Thymus (tissue), 11 donors: ENCODE data around the gene MCM3AP. TPM values are rescaled to one million over a fixed set of nuclear protein-coding genes. Genes with fewer than 3 reads are reported as not detected.

Experiments used
- DNase-seq, 9 donors: peaks; one replicate each; pipeline ENCODE4 v3.0.0-alpha.2; 2013; ENCODE audit warnings: low spot score in 9 of 9, low read depth in 6 of 9, missing footprints in 1 of 9
- H3K27ac ChIP-seq, 2 donors: one replicate each; pipeline ENCODE4 v1.5.1; 2013; ENCODE audit warnings: control low read depth in 1 of 2, low read depth in 1 of 2, low read length in 1 of 2, mild to moderate bottlenecking in 1 of 2, moderate library complexity in 1 of 2
- H3K27me3 ChIP-seq, 2 donors: one replicate each; pipeline ENCODE4 v1.5.1; 2013; ENCODE audit warnings: low read length in 1 of 2; ENCODE audit not compliant: control insufficient read depth in 2 of 2, insufficient read depth in 1 of 2
- H3K36me3 ChIP-seq, 2 donors: one replicate each; pipeline ENCODE4 v1.5.1; 2013; ENCODE audit warnings: low read length in 1 of 2, mild to moderate bottlenecking in 1 of 2, moderate library complexity in 1 of 2; ENCODE audit not compliant: control insufficient read depth in 2 of 2, insufficient read depth in 2 of 2
- H3K4me1 ChIP-seq, 2 donors: one replicate each; pipeline ENCODE4 v1.5.1; 2013; ENCODE audit warnings: low read length in 2 of 2; ENCODE audit not compliant: control insufficient read depth in 2 of 2, insufficient read depth in 2 of 2
- H3K4me3 ChIP-seq, 2 donors: one replicate each; pipeline ENCODE4 v1.5.1; 2013; ENCODE audit warnings: low read length in 2 of 2, control low read depth in 1 of 2, mild to moderate bottlenecking in 1 of 2
- H3K9me3 ChIP-seq, 2 donors: one replicate each; pipeline ENCODE4 v1.5.1; 2013; ENCODE audit warnings: low read length in 1 of 2, mild to moderate bottlenecking in 1 of 2; ENCODE audit not compliant: control insufficient read depth in 2 of 2, insufficient read depth in 1 of 2
- WGBS: extraction: QIAGEN DNeasy Blood & Tissue Kit; methylation state at CpG from one replicate; pipeline ENCODE4 v1.1.7; 2013; 5-methylcytosine and 5-hydroxymethylcytosine counted together
- polyA plus RNA-seq: library from polyadenylated mRNA; stranded (reverse); fragments of 200-250 nt; gene quantifications from one replicate; pipeline ENCODE4 v1.2.3, GENCODE V29; 2013
- total RNA-seq: library from RNA; stranded (reverse); fragments of 120-200 nt; gene quantifications from one replicate; pipeline ENCODE4 v1.2.4, GENCODE V29; 2013
- donor health status: healthy.

The MCM3AP gene
- total and polyA plus RNA-seq, 2 donors = 38.1 to 80.4 TPM

GRCh38 chr21:46324390-46325072, 39.1 kb upstream of the MCM3AP start:
- WGBS = under 1% methylated on average over 98 of the region's 98 CpGs
- peak in 8 of 9 donors; percentile 54 to 90 (median 73) for DNase-seq
- H3K4me3 ChIP-seq = peak overlapping the region; percentile 98
- H3K27ac ChIP-seq = peak overlapping the region; percentile 100
- peaks cover 19 to 38% of the 10 kb centered on the region in 2 donors for H3K4me1 ChIP-seq
- H3K36me3 ChIP-seq = peaks cover 17 to 22% of the 10 kb centered on the region in 2 donors
- H3K27me3 ChIP-seq = no peaks in the 10 kb centered on the region
- no peaks in the 10 kb centered on the region for H3K9me3 ChIP-seq

- Histone ChIP-seq H3K27me3 (no peaks in the 10 kb centered on the region), H3K4me1 (peaks cover 19 to 42% of the 10 kb centered on the region in 2 donors), H3K27ac (peak within 1 kb of the TSS; percentile 100), H3K4me3 (peak within 1 kb of the TSS; percentile 98), H3K36me3 (peaks cover 14 to 21% of the 10 kb centered on the region in 2 donors), H3K9me3 (no peaks in the 10 kb centered on the region)
- DNase-seq = peak; percentile 90 to 98 (median 95)
- under 1% methylated on average over 76 of the region's 76 CpGs for WGBS
Observed at GRCh38 chr21:46323710-46324389, 38.4 kb upstream of the MCM3AP start, which contains the start of the genes C21orf58 and PCNT. Gene C21orf58 (minus strand): TSS chr21:46323870. CDS start chr21:46322738, 1,132 bp downstream. Gene PCNT (plus strand): TSS chr21:46324156. CDS start chr21:46324229, 73 bp downstream.

- peaks cover 19 to 45% of the 10 kb centered on the region in 2 donors for H3K4me1 ChIP-seq
- under 1% methylated on average over 34 of the region's 34 CpGs for WGBS
Observed at GRCh38 chr21:46323227-46323709, 37.9 kb upstream of the MCM3AP start.

GRCh38 chr21:46322351-46323226, 37.2 kb upstream of the MCM3AP start:
- peaks cover 19 to 45% of the 10 kb centered on the region in 2 donors for H3K4me1 ChIP-seq
- DNase-seq = peak in 3 of 9 donors; percentile 12 to 36 (median 13)
- peak overlapping the region; percentile 36 to 83 for H3K27ac ChIP-seq

More at GRCh38 chr21:46323227-46323709, 37.9 kb upstream of the MCM3AP start:
- peak in 3 of 9 donors; percentile 3 to 18 (median 9) for DNase-seq
- peak overlapping the region; percentile 98 for H3K4me3 ChIP-seq
- H3K27ac ChIP-seq = peak overlapping the region in 1 of 2 donors; percentile 83
- H3K27me3 ChIP-seq = no peaks in the 10 kb centered on the region
- H3K9me3 ChIP-seq = no peaks in the 10 kb centered on the region
- H3K36me3 ChIP-seq = peaks cover 18 to 22% of the 10 kb centered on the region in 2 donors

GRCh38 chr21:46320331-46320801, 35.0 kb upstream of the MCM3AP start:
- DNase-seq = peak in 2 of 9 donors; percentile 13 to 47

More at GRCh38 chr21:46322351-46323226, 37.2 kb upstream of the MCM3AP start:
- peak overlapping the region; percentile 98 for H3K4me3 ChIP-seq
- H3K9me3 ChIP-seq = no peaks in the 10 kb centered on the region
- H3K27me3 ChIP-seq = no peaks in the 10 kb centered on the region
- peaks cover 20 to 21% of the 10 kb centered on the region in 2 donors for H3K36me3 ChIP-seq
- WGBS = 2% methylated on average over 50 of the region's 50 CpGs

GRCh38 chr21:46319186-46319585, 33.8 kb upstream of the MCM3AP start:
- Histone ChIP-seq H3K4me3 (no peak overlapping the region), H3K27ac (no peak overlapping the region), H3K27me3 (no peaks in the 10 kb centered on the region), H3K4me1 (peaks cover 15 to 40% of the 10 kb centered on the region in 2 donors), H3K9me3 (no peaks in the 10 kb centered on the region), H3K36me3 (peaks cover 35 to 41% of the 10 kb centered on the region in 2 donors)
- 97% methylated on average over 7 of the region's 7 CpGs for WGBS
- DNase-seq = no peak

More at GRCh38 chr21:46320331-46320801, 35.0 kb upstream of the MCM3AP start:
- Histone ChIP-seq H3K4me3 (peak overlapping the region; percentile 21 to 98), H3K9me3 (no peaks in the 10 kb centered on the region), H3K27me3 (no peaks in the 10 kb centered on the region), H3K36me3 (peaks cover 27 to 29% of the 10 kb centered on the region in 2 donors), H3K4me1 (peaks cover 15 to 41% of the 10 kb centered on the region in 2 donors), H3K27ac (peak overlapping the region; percentile 58 to 60)
- WGBS = 9% methylated on average over 4 of the region's 4 CpGs

- no peaks in the 10 kb centered on the region for H3K27me3 ChIP-seq
- H3K4me1 ChIP-seq = peaks cover 15 to 40% of the 10 kb centered on the region in 2 donors
- no peak overlapping the region for H3K4me3 ChIP-seq
- no peaks in the 10 kb centered on the region for H3K9me3 ChIP-seq
- H3K36me3 ChIP-seq = peaks cover 40 to 45% of the 10 kb centered on the region in 2 donors
- WGBS = 98% methylated on average over 4 of the region's 4 CpGs
- DNase-seq = no peak
- H3K27ac ChIP-seq = no peak overlapping the region
Observed at GRCh38 chr21:46318464-46318845, 33.0 kb upstream of the MCM3AP start.

- H3K27ac ChIP-seq = no peak overlapping the region
- H3K4me3 ChIP-seq = no peak overlapping the region
- no peak for DNase-seq
- H3K4me1 ChIP-seq = peaks cover 12 to 37% of the 10 kb centered on the region in 2 donors
- H3K36me3 ChIP-seq = peaks cover 45 to 51% of the 10 kb centered on the region in 2 donors
- no peaks in the 10 kb centered on the region for H3K27me3 ChIP-seq
- WGBS = 97% methylated on average over 20 of the region's 20 CpGs
- H3K9me3 ChIP-seq = no peaks in the 10 kb centered on the region
Observed at GRCh38 chr21:46317710-46318463, 32.5 kb upstream of the MCM3AP start.
